CD8-positive, alpha-beta memory T cell (primary cell): Measurements from ENCODE around the gene EFCAB5. TPM values are rescaled to one million over a fixed set of nuclear protein-coding genes. Genes with fewer than 3 reads are reported as not detected.
A peak's percentile ranks its signal among the peaks of the same experiment; 100 is the strongest.

ENCODE experiments used
- CTCF ChIA-PET: fragments of 350-600 bp; sonication (Branson Sonifier 250); formaldehyde crosslinking; loops from one replicate; lab custom pipeline; 2021; ENCODE audit warnings: antibody characterized with exemption; lab: Charles Lee
- POLR2A ChIA-PET: fragments of 350-600 bp; sonication (Branson Sonifier 250); formaldehyde crosslinking; loops from one replicate; lab custom pipeline; 2021; ENCODE audit warnings: antibody characterized with exemption; lab: Charles Lee
- DNase-seq, 5 donors: peaks; one replicate each; pipeline versions ENCODE4 v3.0.0 to v3.0.0-alpha.2; 2020 to 2022; ENCODE audit warnings: mixed read lengths in 1 of 5
- H3K27ac ChIP-seq: one replicate; pipeline ENCODE4 v1.7.0; 2013; ENCODE audit warnings: low read depth, mild to moderate bottlenecking, low read length, moderate library complexity
- H3K27me3 ChIP-seq: 2 replicates; pipeline ENCODE4 v1.7.0; 2013; ENCODE audit warnings: low read length, mild to moderate bottlenecking; ENCODE audit not compliant: insufficient read depth, poor library complexity, severe bottlenecking
- H3K36me3 ChIP-seq: 2 replicates; pipeline ENCODE4 v1.7.0; 2013; ENCODE audit warnings: mild to moderate bottlenecking, low read length, moderate library complexity; ENCODE audit not compliant: insufficient read depth
- H3K4me1 ChIP-seq: 2 replicates; pipeline ENCODE4 v1.7.0; 2013; ENCODE audit warnings: mild to moderate bottlenecking, low read length, moderate library complexity; ENCODE audit not compliant: insufficient read depth
- H3K4me3 ChIP-seq: 2 replicates; pipeline ENCODE4 v1.7.0; 2013; ENCODE audit warnings: mild to moderate bottlenecking, low read length
- H3K9me3 ChIP-seq: 2 replicates; pipeline ENCODE4 v1.7.0; 2013; ENCODE audit warnings: mild to moderate bottlenecking, low read length
- H3K27ac Mint-ChIP-seq, 8 donors: one replicate each; pipeline ENCODE4 v1.8.0; 2020 to 2021; ENCODE audit warnings: mixed read lengths in 8 of 8, mild to moderate bottlenecking in 6 of 8, inconsistent platforms in 3 of 8, moderate library complexity in 3 of 8
- H3K27me3 Mint-ChIP-seq, 2 donors: one replicate each; pipeline ENCODE4 v1.8.0; 2020 to 2021; ENCODE audit warnings: mixed read lengths in 2 of 2, mild to moderate bottlenecking in 1 of 2, moderate library complexity in 1 of 2
- H3K36me3 Mint-ChIP-seq, 3 donors: one replicate each; pipeline ENCODE4 v1.8.0; 2020 to 2021; ENCODE audit warnings: mixed read lengths in 3 of 3, inconsistent platforms in 1 of 3, mild to moderate bottlenecking in 1 of 3
- H3K4me1 Mint-ChIP-seq, 3 donors: one replicate each; pipeline ENCODE4 v1.8.0; 2020 to 2021; ENCODE audit warnings: mixed read lengths in 3 of 3, inconsistent platforms in 1 of 3, mild to moderate bottlenecking in 1 of 3
- H3K4me3 Mint-ChIP-seq, 7 donors: one replicate each; pipeline ENCODE4 v1.8.0; 2020 to 2021; ENCODE audit warnings: mixed read lengths in 7 of 7, mild to moderate bottlenecking in 6 of 7, moderate library complexity in 4 of 7, inconsistent platforms in 2 of 7
- H3K9me3 Mint-ChIP-seq, 5 donors: one replicate each; pipeline ENCODE4 v1.8.0; 2020 to 2022; ENCODE audit warnings: mixed read lengths in 5 of 5, mild to moderate bottlenecking in 3 of 5, moderate library complexity in 2 of 5, inconsistent platforms in 1 of 5
- polyA plus RNA-seq: library from polyadenylated mRNA; unstranded; fragments of 300-500 nt; fragmentation: Illumina TruSeq; gene quantifications from one replicate; pipeline ENCODE4 v1.2.3, GENCODE V29; 2021
- total RNA-seq, 2 experiments: library from RNA; stranded (reverse); gene quantifications; one replicate each; pipeline ENCODE4 v1.2.3, GENCODE V29; 2021

EFCAB5 gene
- total and polyA plus RNA-seq, 3 experiments from 2014 or later = 0.58 to 1.2 (median 0.84) TPM

DNA sequence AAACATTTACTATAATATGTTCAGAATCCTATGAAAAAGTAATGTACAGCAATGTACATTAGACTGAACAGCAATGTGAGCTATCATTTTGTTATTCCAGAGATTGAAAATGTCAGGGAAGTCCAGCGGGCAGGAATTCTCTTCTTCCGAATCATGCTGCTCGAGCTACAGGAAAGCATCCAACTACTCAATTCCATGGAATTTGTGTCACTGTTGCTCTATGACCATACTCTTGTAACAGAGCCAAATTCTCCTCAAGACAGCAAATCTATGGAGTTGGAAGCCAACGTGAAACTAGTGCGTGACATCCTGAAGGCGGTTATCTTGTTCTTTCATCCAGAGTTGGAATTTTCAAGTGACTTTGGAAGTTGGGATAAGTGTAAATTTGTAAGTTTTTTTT is 150.3 kb downstream of the EFCAB5 start:
- Histone ChIP-seq H3K4me3 (no peak overlapping the region), H3K4me1 (peaks cover 7% of the 10 kb centered on the region), H3K9me3 (no peaks in the 10 kb centered on the region), H3K27me3 (no peaks in the 10 kb centered on the region), H3K36me3 (no peaks in the 10 kb centered on the region), H3K27ac (no peak overlapping the region)
- DNase-seq = no peak
- Mint-ChIP-seq H3K27me3 (peaks cover 17 to 40% of the 10 kb centered on the region in 2 donors), H3K9me3 (peaks cover 0 to 2% (median 0%) of the 10 kb centered on the region in 5 donors), H3K4me1 (peaks cover 6 to 9% (median 6%) of the 10 kb centered on the region in 3 donors), H3K36me3 (no peaks in the 10 kb centered on the region), H3K4me3 (no peak overlapping the region), H3K27ac (no peak overlapping the region)
- CTCF ChIA-PET = no interaction called here
- POLR2A ChIA-PET = no interaction called here

GRCh38 chr17:30092886-30093285 is 151.5 kb downstream of the EFCAB5 start:
- no peak overlapping the region for H3K27ac ChIP-seq
- DNase-seq = no peak
- H3K36me3 ChIP-seq = no peaks in the 10 kb centered on the region
- ChIA-PET POLR2A (no interaction called here), CTCF (interaction anchor here (0.6 to 4.1 kb wide), 15 partner anchors 9 to 454 kb away, joined by 3 to 39 read pairs (median 3); partner anchors contain the start of gene SSH2)
- H3K27me3 Mint-ChIP-seq = peaks cover 14 to 37% of the 10 kb centered on the region in 2 donors
- H3K4me3 ChIP-seq = no peak overlapping the region
- no peaks in the 10 kb centered on the region for H3K36me3 Mint-ChIP-seq
- H3K27me3 ChIP-seq = no peaks in the 10 kb centered on the region
- H3K27ac Mint-ChIP-seq = no peak overlapping the region
- no peaks in the 10 kb centered on the region for H3K9me3 ChIP-seq
- H3K4me3 Mint-ChIP-seq = no peak overlapping the region
- peaks cover 6 to 9% (median 6%) of the 10 kb centered on the region in 3 donors for H3K4me1 Mint-ChIP-seq
- no peaks in the 10 kb centered on the region for H3K9me3 Mint-ChIP-seq
- H3K4me1 ChIP-seq = peaks cover 7% of the 10 kb centered on the region

DNA sequence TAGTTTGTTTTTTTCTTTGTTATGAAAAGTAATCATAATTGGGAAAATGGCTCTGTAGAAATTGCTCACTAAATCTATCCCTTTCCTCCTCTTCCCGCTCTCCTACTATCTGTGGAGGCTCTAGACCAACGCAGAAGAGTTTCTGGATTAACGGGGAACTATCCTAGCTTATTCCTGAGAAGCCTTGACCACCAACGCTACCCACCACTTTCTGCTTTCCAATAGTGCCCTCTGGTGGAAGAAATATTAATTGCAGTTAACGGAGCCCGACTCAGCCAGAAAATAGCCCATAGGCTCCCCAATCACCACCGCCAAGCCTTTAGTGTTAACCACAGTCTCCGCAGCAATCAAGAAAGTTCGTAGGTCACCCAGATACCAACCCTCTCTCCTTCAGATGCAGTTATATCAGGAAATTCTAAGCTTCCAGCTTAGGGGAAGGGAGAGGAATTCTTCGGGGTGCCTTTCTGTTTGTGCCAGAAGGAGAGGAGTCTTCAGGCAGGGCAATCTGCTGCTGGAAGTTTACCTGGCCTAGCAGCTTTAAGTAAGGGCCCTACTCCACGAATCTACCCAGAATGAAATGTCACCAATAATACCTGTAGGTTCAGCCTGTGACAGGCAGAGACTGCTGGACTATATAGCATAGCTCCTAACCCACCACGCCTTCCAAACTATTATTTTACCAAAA is 152.2 kb downstream of the EFCAB5 start:
- H3K27me3 ChIP-seq = no peaks in the 10 kb centered on the region

GRCh38 chr17:30095507-30096244 is 154.2 kb downstream of the EFCAB5 start:
- POLR2A ChIA-PET = no interaction called here
- H3K9me3 Mint-ChIP-seq = no peaks in the 10 kb centered on the region

More for the DNA sequence above, 152.2 kb downstream of the EFCAB5 start:
- H3K36me3 ChIP-seq = no peaks in the 10 kb centered on the region
- CTCF ChIA-PET = interaction anchor here (0.6 to 4.1 kb wide), 18 partner anchors 10 to 454 kb away, joined by 3 to 39 read pairs (median 3); partner anchors contain the start of gene SSH2
- Mint-ChIP-seq H3K9me3 (no peaks in the 10 kb centered on the region), H3K27ac (no peak overlapping the region), H3K4me1 (peaks cover 6 to 9% (median 6%) of the 10 kb centered on the region in 3 donors), H3K36me3 (peaks cover 0 to under 1% (median 0%) of the 10 kb centered on the region in 3 donors), H3K27me3 (peaks cover 14 to 39% of the 10 kb centered on the region in 2 donors), H3K4me3 (peak overlapping the region in 1 of 7 donors; percentile 1)
- H3K4me1 ChIP-seq = peaks cover 7% of the 10 kb centered on the region
- no peak overlapping the region for H3K27ac ChIP-seq
- DNase-seq = peak; percentile 8 to 53 (median 42)
- no peak overlapping the region for H3K4me3 ChIP-seq
- POLR2A ChIA-PET = no interaction called here
- H3K9me3 ChIP-seq = no peaks in the 10 kb centered on the region

GRCh38 chr17:30101686-30102390 is 160.4 kb downstream of the EFCAB5 start:
- peaks cover 6 to 10% (median 6%) of the 10 kb centered on the region in 3 donors for H3K4me1 Mint-ChIP-seq

More at GRCh38 chr17:30095507-30096244, 154.2 kb downstream of the EFCAB5 start:
- H3K4me1 ChIP-seq = peaks cover 7% of the 10 kb centered on the region
- Mint-ChIP-seq H3K36me3 (peaks cover 0 to 3% (median 0%) of the 10 kb centered on the region in 3 donors), H3K4me1 (peaks cover 6 to 9% (median 6%) of the 10 kb centered on the region in 3 donors), H3K4me3 (no peak overlapping the region), H3K27me3 (peaks cover 6 to 27% of the 10 kb centered on the region in 2 donors), H3K27ac (peak overlapping the region in 1 of 8 donors; percentile 9)
- CTCF ChIA-PET = interaction anchor here (0.8 to 4.1 kb wide), 3 partner anchors 9 to 244 kb away, joined by 3 to 39 read pairs (median 6); no protein-coding TSS in a partner anchor
- no peak overlapping the region for H3K27ac ChIP-seq
- DNase-seq = no peak
- no peak overlapping the region for H3K4me3 ChIP-seq
- H3K9me3 ChIP-seq = no peaks in the 10 kb centered on the region
- H3K27me3 ChIP-seq = no peaks in the 10 kb centered on the region
- no peaks in the 10 kb centered on the region for H3K36me3 ChIP-seq

GRCh38 chr17:30103921-30104320 is 162.5 kb downstream of the EFCAB5 start:
- no peak for DNase-seq
- H3K9me3 ChIP-seq = no peaks in the 10 kb centered on the region
- no peak overlapping the region for H3K4me3 ChIP-seq
- H3K27me3 ChIP-seq = no peaks in the 10 kb centered on the region
- POLR2A ChIA-PET = no interaction called here
- no peak overlapping the region for H3K27ac Mint-ChIP-seq
- peaks cover 10% of the 10 kb centered on the region for H3K4me1 ChIP-seq
- no peak overlapping the region for H3K27ac ChIP-seq
- no peak overlapping the region for H3K4me3 Mint-ChIP-seq
- H3K4me1 Mint-ChIP-seq = peaks cover 6 to 10% (median 6%) of the 10 kb centered on the region in 3 donors
- H3K36me3 ChIP-seq = no peaks in the 10 kb centered on the region
- H3K27me3 Mint-ChIP-seq = peaks cover under 1 to 5% of the 10 kb centered on the region in 2 donors
- no peaks in the 10 kb centered on the region for H3K9me3 Mint-ChIP-seq
- CTCF ChIA-PET = interaction anchor here (0.9 to 4.9 kb wide), 15 partner anchors 9 to 722 kb away, joined by 3 to 71 read pairs (median 7); partner anchors contain the start of genes BLMH and NSRP1
- no peaks in the 10 kb centered on the region for H3K36me3 Mint-ChIP-seq

More at GRCh38 chr17:30101686-30102390, 160.4 kb downstream of the EFCAB5 start:
- no peaks in the 10 kb centered on the region for H3K36me3 ChIP-seq
- no peak overlapping the region for H3K27ac ChIP-seq
- Mint-ChIP-seq H3K4me3 (no peak overlapping the region), H3K36me3 (peaks cover 0 to 3% (median 0%) of the 10 kb centered on the region in 3 donors), H3K27ac (no peak overlapping the region), H3K27me3 (peaks cover 4 to 9% of the 10 kb centered on the region in 2 donors), H3K9me3 (no peaks in the 10 kb centered on the region)
- no peaks in the 10 kb centered on the region for H3K27me3 ChIP-seq
- H3K9me3 ChIP-seq = no peaks in the 10 kb centered on the region
- POLR2A ChIA-PET = no interaction called here
- H3K4me3 ChIP-seq = no peak overlapping the region
- H3K4me1 ChIP-seq = peaks cover 10% of the 10 kb centered on the region
- DNase-seq = no peak
- CTCF ChIA-PET = interaction anchor here (1.9 kb wide), 1 partner anchor 23 kb away, joined by 5 read pairs; no protein-coding TSS in a partner anchor

DNA sequence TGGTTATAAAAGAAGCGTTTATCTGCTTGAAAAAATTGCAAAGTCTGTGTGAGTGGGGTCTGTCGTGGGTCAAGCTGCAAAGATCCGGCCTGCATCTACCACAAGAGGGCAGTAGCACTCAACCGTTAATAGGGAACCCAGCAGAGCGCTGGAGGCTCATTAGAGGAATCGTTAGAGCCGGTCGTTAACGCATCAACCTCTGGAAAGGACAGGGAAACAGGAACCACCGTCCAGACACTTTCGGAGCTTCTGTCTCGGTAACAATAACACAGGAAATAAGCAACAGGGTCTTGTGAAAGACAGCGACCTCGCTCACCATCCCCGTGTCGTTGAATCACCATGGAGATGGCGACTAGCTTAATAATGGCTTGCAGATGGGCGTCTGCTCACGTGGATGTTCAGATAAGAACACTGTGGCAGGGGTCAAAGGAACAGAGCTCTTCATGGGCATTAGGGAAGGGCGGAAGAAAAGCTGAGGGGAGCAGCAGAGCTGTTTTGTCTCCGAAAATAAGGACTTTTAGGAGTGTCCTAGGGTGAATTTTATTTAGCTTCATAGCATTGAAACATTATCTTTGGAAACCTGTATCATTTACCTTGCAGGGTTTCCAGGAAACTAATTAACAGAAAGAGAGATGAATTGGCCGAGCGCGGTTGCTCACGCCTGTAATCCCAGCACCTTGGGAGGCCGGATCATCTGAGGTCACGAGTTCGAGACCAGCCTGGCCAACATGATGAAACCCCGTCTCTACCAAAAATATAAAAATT is 163.3 kb downstream of the EFCAB5 start:
- ChIA-PET POLR2A (interaction anchor here (0.6 kb wide), 1 partner anchor 605 kb away, joined by 10 read pairs; no protein-coding TSS in a partner anchor), CTCF (interaction anchor here (0.6 to 4.9 kb wide), 27 partner anchors 10 to 721 kb away, joined by 3 to 71 read pairs (median 5); partner anchors contain the start of genes BLMH and NSRP1)
- H3K4me1 ChIP-seq = peaks cover 10% of the 10 kb centered on the region
- no peaks in the 10 kb centered on the region for H3K9me3 ChIP-seq
- Mint-ChIP-seq H3K9me3 (no peaks in the 10 kb centered on the region), H3K4me1 (peaks cover 6 to 10% (median 6%) of the 10 kb centered on the region in 3 donors), H3K36me3 (no peaks in the 10 kb centered on the region), H3K27ac (peak overlapping the region in 6 of 8 donors; percentile 5 to 88 (median 60)), H3K4me3 (peak overlapping the region; percentile 60 to 91 (median 87)), H3K27me3 (peaks cover 2 to 5% of the 10 kb centered on the region in 2 donors)
- H3K36me3 ChIP-seq = no peaks in the 10 kb centered on the region
- H3K27ac ChIP-seq = no peak overlapping the region
- peak; percentile 51 to 76 (median 55) for DNase-seq
- no peaks in the 10 kb centered on the region for H3K27me3 ChIP-seq
- H3K4me3 ChIP-seq = peak overlapping the region; percentile 66
